Fibroblast of skin of left biceps (primary cell): Measurements from ENCODE around the gene STOML1.
"Not testable (repeated sequence)": the region's sequence is repeated elsewhere in the genome, so short reads cannot be mapped to it uniquely, and the experiment has no call there.

ENCODE experiments used
- DNase-seq, 2 experiments: peaks; one replicate each; pipeline ENCODE4 v3.0.0-alpha.2; 2013; ENCODE audit warnings: low read depth in 2 of 2

STOML1 gene

DNA sequence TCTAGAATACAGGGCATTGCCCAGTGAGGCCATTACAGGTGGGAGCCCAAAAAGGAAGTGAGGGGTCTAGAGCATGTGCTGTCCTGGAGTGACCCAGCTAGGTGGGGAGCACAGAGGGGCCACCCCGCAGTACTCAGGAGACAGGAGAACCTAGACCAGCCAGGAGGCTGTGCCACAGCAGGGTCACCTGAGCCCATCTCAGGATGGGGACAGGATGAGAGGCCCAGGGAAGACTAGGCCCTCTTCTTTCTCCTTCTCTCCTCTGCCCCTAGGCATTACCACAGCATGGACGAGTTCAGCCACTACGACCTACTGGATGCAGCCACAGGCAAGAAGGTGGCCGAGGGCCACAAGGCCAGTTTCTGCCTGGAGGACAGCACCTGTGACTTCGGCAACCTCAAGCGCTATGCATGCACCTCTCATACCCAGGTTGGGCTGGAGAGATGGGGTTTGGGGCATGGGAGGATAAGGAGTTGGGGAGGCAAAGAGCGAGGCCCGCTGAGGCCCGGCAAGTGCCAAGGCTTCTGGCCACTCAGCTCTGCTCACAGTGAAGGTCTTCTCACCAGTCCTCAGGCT lies 45.2 kb downstream of the STOML1 start:
- no peak for DNase-seq

DNA sequence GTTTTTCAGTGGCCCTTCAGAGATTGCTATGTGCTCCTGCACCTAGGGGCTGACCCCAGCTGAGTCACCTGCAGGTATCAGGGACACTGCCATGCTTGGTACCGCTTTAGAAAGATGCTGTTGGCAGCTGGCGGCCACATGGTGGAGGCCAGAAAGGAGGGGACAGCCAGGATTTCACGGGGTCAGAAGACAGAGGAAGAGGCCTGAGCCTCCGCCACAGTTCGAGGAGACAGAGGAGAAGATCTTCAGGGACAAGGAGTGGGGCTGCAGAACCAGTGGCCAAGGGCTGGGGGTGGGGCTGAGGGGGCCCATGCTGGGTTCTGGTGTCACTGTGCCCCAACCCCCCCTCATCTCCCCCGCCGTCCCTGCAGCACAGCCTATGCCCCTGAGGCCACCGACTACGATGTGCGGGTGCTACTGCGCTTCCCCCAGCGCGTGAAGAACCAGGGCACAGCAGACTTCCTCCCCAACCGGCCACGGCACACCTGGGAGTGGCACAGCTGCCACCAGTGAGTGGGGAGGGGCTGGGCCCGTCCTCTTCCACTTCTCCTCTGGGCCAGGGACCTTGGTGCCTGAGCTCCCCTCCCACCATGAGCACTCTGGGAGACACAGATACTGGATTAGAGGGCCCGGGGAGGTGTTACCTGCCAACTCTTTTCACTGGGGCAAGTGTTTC lies 45.9 kb downstream of the STOML1 start:
- DNase-seq = no peak

DNA sequence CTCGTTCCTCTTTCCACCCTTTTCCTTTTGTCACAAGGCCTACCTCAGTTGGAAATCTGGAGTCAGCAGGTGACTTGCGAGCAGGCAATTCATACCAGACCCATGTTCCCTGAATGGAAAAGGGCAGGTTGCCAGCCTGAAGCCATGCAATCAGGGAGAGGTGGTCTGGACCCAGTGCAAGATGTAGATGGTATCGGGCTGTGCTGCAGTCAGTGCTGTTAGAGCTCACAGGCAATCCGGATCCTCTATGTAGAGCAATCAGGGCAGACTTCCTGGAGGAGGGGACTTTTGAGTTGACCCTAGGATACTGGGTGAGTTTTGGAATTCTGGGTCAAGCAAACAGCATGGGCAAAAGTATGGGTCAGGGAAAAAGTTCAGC lies 47.0 kb downstream of the STOML1 start:
- DNase-seq = no peak

DNA sequence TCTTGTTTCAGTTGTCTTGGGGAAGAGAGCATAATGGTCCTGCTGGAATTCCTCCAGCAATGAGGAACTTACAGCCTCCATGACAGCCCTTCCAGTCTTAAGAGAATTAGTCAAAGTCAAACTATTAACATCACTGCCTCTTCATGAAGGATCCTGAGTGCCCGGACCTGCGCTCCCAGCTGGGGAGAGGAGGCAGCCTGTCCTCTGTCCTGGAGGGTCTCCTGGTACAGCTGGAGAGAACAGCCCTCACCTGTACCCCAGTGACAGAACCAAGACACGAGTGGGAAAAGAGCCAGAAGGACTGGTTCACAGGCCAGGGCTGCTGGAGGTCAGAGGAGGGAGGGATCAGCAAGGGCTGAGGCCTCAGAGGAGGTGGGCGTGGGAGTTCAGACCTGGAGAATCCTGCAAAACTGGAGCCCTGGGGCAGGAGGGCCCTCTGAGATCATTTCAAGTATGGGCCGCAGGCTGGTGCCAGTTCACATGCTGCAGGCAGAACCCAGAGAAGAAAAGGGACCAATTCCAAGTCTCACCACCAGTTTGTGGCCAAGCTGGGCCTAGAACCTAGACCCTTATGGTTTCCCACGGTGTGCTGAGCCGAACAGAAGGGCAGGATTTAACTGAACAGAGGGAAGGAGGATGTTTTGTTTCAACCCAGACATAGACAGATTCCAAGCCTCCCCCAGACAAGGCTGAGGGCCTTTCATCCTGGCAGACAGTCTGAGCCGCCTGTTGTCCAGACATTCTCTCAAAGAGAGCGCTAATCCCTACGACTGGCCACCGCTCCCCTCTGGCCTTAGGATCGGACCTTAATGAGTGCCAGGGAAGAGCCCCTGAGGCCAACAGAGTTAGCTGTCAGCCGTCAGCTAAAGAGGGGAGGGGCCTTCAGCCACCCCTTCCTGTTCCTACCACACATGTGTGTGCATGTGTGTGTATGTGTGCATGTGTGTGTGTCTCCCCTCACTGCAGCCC lies 47.6 kb downstream of the STOML1 start:
- DNase-seq = no peak

DNA sequence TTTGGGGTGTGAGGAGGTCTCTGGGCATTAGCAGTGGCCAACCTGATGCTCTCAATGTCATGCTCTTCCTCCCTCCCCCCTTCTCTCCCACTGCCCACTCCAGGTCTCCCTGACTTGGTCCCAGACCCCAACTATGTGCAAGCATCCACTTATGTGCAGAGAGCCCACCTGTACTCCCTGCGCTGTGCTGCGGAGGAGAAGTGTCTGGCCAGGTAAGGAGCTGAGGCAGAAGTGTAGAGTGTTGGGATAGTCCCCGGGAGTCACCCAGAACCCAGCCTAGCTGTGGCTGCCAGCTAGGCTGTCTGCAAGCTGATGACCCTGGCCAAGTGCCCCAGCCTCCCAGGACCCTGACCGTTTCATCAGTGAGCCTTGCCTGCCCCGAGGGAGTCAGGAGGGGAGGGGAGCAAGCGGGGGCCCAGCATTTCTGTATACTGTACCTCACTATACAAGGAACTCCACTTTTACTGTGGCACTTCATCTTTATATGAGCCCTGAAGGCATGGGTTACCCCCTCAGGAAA lies 49.3 kb downstream of the STOML1 start:
- no peak for DNase-seq

DNA sequence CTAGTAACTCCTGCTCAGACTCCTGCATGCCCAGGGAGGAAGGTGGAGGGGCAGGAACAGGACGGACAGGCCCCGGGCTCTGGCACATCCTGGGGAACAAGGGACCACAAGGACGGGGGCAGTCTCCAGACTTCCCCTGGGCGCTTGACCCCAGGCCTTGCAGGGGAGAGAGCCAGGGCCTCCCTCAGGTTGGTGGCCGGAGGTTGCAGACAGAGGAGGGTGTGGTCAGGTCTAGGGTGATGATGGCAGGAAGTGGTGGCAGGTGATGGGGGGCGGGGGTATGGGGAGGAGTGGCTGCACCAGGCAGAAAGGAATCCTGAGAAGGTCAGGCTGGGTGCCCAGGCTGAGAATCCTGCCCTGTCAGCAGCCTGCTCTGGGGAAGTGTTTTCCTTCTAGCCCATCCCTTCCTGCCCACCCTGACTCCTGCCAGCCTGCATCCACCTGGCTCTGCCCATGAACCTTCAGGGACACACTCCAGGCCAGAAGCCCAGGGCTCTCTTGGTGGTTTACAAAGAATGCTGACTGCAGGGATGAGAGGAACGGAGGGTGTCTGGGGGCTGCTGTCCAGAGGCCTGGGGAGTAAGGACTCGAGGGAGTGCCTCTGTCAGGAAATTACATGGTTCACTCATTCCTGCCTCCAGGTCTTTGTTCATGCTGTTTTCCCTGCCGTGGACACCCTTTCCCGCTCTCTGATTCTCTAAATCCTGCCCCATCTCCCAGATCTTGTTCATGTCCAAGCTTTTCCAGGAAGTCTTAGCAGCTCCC lies 50.0 kb downstream of the STOML1 start:
- no peak for DNase-seq

DNA sequence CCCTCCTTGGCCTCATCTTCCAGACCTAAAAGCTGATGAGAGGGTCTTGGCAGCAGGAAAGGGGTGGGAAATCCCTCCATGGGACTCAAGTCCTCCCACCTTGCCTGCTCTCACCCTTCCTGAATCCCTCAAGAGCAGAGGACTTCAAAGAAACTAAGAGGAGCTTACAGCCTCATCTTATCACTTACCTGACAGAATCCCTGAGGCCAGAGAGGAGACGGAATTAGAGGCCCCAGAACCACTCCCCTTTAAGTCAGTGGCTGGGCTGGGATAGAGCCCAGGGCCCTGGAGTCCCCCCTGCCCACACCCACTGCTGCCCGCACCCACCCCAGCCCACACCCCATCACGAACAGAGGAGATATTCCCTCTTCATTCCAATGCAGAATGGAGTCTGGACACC lies 50.6 kb downstream of the STOML1 start:
- DNase-seq = no peak

DNA sequence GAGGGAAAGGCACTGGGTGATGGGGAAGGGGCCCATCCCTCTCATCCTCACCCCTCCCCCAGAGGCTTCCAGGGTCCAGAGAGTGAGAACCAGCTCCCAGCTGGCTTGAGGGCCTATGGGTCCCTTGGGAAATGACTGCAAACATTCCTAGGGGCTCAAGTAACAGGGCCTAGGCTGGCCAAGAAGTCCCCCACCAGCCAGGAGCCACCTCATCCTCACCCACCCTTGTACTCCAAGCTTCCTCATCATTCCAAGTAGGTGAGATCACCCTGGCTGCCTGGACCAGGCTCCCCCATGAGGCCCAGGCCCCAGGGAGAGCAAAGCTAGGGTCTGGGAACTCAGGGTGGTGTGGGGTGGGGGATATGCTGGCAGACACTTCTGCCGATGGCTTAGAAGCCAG lies 51.1 kb downstream of the STOML1 start:
- peak; percentile 91 to 92 for DNase-seq

DNA sequence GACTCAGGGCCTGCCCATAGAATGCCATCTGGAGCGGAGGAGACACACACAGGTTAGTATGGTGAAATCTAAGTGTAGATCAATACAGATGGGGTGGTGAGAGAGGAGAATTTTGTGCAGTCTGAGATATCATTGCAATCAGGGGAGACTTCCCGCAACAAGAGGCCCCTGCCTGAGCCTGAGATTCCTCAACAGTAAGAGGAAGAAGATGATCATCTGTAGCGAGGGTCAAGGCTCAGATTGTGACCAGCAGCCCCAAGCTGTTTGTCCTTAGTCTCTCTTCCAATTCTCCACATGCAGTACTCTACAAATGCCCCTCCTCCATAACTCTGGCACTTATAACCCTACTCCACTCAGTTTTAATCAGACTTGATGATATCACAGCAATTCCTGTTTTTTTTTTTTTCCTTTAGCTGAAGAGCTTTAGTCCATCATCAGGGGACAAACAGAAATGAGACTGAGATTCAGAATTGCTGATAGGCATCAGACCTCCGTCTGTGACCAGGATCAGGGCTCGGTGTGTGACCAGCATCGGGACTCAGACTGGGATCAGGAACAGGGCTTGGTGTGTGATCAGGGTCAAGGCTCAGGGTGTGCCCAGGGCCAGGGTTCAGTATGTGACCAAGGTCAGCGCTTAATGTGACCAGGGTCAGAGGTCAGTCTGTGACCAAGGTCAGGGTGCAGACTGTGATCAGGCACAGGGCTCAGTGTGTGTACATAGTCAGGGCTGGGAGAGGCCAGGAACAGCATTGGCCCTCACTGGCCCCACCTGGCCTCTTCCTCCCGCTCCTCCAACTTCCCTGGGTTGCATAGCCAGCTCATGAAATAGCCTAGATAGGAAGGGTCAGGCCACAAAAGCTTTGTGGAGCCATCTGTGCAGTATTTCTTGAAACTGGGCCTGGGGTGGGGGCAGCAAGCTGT lies 51.8 kb downstream of the STOML1 start:
- no peak for DNase-seq

DNA sequence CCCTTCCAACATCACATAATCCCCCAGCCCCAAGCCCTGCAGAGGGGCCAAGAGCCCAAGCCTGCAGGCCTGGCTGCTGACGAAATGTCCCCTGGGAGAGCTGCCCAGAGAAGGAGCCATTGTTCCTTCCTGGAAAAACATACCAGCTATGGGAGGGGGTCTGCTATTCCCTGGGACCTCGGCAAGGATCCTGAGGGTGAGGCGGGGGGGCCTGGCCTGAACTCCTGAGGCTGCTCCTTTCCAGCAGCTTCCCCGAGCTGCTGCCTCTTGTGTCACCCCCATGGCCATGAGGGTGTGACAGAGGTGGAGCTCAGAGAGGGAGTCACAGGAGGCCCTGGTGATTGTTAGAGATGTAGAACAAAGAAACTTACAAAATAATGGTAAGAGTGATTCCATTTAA lies 53.0 kb downstream of the STOML1 start:
- DNase-seq = no peak

DNA sequence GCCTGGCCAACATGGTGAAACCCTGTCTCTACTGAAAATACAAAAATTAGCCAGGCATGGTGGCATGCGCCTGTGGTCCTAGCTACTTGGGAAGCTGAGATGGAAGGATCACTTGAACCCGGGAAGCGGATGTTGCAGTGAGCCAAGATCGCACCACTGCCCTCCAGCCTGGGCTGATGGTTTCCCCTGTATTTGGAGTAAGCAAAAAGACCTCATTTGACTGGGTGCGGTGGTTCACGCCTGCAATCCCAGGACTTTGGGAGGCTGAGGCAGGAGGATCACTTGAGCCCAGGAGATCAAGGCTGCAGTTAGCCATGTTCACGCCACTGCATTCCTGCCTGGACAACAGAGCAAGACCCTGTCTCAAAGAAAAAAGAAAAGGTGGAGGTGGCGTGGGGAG lies 53.6 kb downstream of the STOML1 start:
- DNase-seq = not testable (repeated sequence)

DNA sequence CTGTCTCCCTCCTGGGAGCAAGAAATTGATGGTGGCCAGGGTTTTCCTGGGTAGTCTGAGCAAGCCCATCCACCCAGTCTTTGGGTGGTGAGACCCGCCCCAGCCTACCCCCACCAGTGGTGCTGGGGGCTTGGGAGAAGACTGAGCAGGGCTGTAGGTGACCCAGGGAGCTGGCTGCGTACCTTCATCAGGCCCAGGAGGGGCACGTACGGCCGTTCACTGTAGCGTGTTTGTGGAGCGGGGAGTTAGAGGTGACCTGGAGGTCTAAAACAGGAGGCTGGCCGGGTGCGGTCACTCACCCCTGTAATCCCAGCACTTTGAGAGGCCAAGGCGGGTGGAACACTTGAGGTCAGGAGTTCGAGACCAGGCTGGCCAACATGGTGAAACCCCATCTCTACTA lies 54.4 kb downstream of the STOML1 start:
- no peak for DNase-seq

DNA sequence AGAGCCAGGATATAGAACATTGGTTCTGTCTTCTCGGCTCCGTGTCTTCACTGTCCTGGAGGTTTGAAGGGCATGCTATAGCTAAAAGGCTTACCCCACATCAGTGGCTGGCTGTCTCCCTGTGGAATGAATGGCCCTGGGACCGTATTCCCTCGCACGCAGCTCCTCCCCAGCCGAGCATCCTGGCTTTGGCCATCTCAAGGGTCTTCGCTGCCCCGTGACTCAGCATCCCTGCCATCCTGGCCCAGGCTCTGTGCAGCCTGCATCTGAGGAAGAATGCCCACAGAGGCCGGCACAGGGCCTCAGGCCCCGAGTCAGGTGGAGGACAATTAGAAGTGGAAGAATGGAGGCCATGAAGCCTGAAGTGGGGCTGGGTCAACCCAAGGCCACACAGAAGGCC lies 54.8 kb downstream of the STOML1 start:
- no peak for DNase-seq

DNA sequence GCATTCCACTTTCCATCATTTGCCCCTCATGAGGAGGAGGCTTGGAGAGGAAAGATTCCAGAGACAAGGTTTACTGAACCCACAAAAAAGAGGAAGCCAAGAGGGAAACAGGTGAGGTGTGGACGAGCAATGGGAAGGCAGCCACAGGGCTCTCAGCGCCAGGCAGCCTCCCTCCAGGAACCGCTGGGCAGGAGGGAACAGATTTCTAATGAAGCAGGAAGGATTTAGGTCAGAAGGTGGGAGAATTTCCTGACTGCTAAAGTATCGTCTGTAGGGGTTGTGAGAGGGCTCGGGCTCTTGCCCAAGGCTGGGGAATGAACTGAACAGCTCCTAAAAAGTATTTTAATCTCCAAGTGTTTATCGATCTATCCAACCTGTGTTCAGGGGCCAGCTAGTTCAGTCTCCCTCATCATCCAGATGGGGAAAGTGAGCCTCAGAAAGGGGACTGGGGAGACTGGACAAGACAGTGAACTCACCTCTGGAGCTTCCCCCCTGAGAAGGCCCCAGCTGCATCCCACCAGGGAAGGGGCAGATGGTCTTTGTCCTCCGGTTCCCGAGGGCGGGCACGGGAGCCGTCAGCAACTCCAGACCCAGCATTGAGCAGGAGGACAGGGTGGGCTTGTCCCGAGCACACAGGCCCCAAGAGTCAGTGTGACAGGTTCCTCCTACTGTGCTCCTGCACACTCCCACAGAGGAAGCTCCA lies 55.4 kb downstream of the STOML1 start:
- no peak for DNase-seq

DNA sequence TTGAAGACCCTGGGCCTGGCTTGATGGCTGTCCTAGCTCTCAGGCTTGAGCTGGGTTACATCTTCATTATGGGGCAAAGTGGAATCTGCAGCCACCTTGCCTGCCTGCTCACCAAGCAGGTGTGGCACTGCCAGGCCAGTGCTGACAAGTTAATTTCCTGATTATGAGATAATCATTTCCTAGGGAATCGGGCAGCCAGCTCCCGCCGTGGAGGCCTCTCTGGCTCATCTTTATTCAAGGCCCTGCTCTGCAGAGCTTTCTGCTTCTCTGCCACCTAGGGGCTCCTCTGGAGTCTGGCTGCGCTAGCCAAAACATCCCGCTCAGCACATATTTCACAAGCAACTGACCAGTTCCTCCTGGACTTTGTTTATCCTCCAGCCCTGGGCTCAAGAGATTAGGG lies 55.9 kb downstream of the STOML1 start:
- no peak for DNase-seq

DNA sequence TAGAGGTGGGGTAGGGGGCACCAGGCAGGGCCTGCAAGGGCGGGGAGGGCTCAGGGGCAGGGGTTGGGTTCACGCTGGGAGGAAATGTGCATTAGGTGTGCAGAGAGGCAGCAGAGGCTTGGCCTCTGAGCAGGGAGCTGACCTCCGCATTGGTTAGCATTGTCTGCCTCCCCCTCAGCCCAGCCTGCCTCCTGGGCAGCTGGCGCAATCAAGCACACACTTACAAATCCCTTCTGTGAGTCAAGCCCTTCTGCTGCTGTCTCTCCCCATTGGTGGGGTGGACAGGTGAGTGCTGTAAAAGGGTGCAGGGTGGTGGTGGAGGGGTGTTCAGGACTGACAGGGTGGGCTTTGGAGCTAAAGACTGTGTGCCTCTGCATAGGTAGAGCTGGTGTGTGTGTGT lies 56.5 kb downstream of the STOML1 start:
- DNase-seq = no peak

DNA sequence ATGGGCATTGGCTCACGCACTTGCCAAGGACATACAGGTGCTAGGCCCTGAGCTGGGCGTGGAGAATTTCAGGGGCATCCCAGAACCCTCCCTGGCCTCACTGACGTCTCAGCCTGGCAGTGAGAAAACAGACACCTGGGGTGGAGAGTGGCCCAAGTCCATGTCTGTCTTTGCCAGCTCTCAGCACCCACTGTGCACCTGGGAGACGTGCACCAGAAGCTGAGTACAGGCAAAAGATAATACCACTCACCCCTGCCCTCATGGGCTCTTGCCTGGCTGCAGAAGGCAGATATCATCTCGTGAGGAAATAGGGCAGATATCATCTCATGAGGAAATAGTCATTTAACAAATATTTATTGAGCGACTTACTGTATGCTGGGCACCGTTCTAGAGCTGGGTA lies 57.8 kb downstream of the STOML1 start:
- DNase-seq = no peak

DNA sequence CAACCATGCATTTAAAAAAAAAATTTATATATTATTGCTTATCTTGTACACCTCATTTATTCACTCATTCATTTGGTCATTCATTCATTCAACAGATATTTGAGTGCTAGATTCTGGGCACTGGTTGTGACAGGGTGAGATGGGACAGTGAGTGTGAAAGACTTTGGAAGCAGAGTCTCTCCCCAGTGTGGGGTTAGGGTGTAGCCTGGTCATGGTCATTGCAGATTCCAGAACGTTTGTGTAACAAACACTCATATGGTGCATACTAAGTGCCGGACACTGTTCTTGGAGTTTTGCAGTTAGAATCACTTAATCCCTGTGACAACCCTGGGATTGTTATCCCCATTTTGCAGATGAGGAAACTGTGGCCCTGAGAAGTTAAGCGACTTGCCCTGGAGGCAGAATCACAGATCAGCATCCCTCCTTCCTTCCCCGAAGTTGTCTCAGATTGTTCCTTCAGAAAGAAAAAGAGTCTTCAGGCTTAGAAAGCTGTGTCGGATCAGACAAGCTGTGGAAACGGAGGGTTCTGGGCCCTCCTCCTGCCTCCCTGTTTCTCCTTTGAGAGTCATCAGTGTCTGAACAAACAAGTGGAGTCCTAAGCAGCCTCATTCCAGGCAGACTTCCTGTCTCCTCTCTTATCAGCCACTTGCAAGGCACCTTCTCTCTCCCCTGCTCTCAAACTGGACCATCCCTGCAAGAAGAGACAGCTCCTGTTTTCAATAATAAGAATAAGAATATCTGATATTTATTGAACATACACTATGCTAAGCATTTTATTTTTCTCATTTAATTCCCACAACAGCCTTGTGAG lies 59.5 kb downstream of the STOML1 start:
- DNase-seq = no peak

DNA sequence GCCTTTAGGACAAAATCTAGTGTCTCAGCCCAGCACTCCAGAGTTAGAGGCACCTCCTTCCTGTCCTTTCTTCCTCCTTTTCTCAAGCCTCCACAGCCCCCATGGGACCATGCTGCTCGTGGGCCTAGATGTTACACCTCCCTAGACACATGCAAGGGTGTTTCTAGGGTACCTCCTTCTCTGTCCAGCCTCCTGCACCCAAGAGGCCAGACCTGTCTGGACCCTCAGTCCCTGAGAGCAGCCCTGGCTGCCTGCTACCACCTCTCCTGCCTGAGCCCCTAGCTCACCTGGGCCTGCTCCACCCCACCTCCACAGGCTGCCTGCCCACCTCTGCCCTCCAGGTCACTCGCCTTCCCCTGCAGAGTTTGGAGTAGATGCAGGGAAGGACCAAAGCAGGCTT lies 60.7 kb downstream of the STOML1 start:
- DNase-seq = no peak
